Cardiac fibroblast (primary cell): ENCODE data around the gene LRRC9.
A peak's percentile ranks its signal among the peaks of the same experiment; 100 is the strongest.

Source experiments
- DNase-seq, 2 donors: peaks; one replicate each; pipeline versions ENCODE4 v3.0.0 to v3.0.0-alpha.2; 2010; ENCODE audit warnings: low read depth in 2 of 2
- H3K4me3 ChIP-seq, 2 donors: replicated peaks in 1 of 2; 1 replicate in 1 of 2; 2 replicates in 1 of 2; pipeline ENCODE4 v1.5.1; 2011; ENCODE audit warnings: low read depth in 2 of 2, low read length in 2 of 2, mild to moderate bottlenecking in 2 of 2, moderate library complexity in 1 of 2
- TF ChIP-seq, protein P1 (sequence below): IDR thresholded peaks from one replicate; pipeline ENCODE4 v1.5.1; 2011; ENCODE audit warnings: low read depth, mild to moderate bottlenecking, low read length, inconsistent platforms

The LRRC9 gene

DNA sequence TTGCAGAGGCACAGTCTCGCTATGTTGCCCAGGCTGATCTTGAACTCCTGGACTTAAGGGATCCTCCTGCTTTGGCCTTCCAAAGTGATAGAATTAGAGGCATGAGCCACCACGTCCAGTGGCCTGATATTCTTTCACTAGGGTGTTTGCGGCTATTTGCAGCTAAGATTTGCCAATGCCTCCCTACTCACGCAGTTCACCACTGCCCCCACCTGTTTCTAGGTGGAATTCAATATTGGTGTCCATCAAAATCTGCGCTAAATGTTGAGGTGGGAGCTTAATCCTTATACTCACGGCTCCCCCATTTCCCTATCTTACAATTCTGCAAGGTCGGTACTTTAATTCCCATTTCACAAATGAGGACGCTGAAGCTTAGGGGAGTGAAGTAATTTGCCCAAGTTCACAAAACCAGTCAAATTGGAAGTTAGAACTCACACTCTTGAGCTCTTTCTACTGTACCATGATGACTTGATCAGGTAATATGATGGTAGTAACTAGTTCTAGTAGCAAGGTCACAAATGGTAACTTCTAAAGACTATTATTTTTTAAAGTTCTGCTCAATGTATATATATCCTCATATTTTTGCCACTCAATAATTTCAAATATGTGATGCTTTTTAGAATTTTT, 22.1 kb upstream of the LRRC9 start:
- peak; percentile 41 to 47 for DNase-seq
- no peak overlapping the region for H3K4me3 ChIP-seq
- TF ChIP-seq, protein P1, sequence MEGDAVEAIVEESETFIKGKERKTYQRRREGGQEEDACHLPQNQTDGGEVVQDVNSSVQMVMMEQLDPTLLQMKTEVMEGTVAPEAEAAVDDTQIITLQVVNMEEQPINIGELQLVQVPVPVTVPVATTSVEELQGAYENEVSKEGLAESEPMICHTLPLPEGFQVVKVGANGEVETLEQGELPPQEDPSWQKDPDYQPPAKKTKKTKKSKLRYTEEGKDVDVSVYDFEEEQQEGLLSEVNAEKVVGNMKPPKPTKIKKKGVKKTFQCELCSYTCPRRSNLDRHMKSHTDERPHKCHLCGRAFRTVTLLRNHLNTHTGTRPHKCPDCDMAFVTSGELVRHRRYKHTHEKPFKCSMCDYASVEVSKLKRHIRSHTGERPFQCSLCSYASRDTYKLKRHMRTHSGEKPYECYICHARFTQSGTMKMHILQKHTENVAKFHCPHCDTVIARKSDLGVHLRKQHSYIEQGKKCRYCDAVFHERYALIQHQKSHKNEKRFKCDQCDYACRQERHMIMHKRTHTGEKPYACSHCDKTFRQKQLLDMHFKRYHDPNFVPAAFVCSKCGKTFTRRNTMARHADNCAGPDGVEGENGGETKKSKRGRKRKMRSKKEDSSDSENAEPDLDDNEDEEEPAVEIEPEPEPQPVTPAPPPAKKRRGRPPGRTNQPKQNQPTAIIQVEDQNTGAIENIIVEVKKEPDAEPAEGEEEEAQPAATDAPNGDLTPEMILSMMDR, result peak; percentile 55

DNA sequence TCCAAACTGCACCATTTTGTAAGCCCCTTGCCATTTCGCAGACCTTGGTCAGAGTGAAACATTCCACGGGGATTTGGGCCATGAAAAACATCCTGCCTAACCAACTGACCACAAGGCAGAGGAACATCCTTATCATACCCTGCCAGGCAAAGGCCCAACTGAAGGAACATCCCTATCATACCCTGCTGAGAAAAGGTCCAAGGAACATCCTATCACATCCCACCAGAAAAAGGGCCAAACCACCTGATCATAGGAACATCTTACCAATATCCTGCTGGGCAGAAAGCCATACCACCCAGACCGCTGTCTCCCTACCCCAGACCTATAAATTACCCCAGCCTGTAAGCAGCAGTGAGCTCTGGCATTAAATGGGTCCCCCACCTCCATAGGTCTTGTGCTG, 19.4 kb upstream of the LRRC9 start:
- no peak overlapping the region for H3K4me3 ChIP-seq
- TF ChIP-seq, protein P1, result no peak
- no peak for DNase-seq

GRCh38 chr14:59904184-59904583, 15.8 kb upstream of the LRRC9 start:
- TF ChIP-seq, protein P1, result no peak
- DNase-seq, result no peak
- H3K4me3 ChIP-seq, result no peak overlapping the region

- TF ChIP-seq, protein P1, result no peak
- DNase-seq, result peak in 1 of 2 donors; percentile 13
- no peak overlapping the region for H3K4me3 ChIP-seq
Observed at GRCh38 chr14:59905188-59905587, 14.8 kb upstream of the LRRC9 start.

DNA sequence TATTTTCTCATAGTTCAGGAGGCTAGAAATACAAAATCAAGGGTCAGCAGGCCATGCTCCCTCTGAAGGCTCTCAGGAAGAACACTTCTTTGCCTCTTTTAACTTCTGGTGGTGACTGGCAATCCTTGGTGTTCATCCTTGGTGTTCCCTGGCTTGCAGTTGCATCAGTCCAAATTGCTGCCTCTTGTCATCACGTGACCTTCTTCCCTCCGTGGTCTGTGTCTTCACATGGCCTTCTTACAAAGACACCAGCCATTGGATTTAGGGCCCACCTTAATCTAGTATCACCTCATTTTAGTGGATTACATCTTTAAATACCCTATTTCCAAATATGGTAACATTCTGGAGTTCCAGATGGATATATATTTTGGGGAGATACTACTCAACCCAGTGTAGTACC, 7.5 kb upstream of the LRRC9 start:
- DNase-seq, result no peak
- TF ChIP-seq, protein P1, result no peak
- H3K4me3 ChIP-seq, result no peak overlapping the region

DNA sequence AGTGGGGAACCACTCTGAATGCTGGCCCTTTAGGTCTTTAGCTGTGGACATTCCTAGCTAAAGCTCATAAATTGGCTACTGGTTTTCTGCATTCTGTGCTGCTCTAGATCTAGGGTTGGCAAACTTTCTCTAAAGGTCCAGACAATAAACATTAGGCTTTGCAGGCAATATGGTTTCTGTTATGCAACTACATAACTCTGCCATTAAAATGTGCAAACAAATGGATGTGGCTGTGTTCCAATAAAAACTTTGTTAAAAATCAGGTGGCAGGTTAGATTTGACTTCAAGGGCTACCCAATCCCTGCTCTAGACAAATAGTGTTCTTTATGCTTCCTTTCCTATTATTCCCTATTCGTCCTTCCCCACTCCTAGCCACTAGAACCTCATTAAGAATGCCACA, 6.8 kb upstream of the LRRC9 start:
- H3K4me3 ChIP-seq, result no peak overlapping the region
- no peak for DNase-seq
- TF ChIP-seq, protein P1, result no peak

DNA sequence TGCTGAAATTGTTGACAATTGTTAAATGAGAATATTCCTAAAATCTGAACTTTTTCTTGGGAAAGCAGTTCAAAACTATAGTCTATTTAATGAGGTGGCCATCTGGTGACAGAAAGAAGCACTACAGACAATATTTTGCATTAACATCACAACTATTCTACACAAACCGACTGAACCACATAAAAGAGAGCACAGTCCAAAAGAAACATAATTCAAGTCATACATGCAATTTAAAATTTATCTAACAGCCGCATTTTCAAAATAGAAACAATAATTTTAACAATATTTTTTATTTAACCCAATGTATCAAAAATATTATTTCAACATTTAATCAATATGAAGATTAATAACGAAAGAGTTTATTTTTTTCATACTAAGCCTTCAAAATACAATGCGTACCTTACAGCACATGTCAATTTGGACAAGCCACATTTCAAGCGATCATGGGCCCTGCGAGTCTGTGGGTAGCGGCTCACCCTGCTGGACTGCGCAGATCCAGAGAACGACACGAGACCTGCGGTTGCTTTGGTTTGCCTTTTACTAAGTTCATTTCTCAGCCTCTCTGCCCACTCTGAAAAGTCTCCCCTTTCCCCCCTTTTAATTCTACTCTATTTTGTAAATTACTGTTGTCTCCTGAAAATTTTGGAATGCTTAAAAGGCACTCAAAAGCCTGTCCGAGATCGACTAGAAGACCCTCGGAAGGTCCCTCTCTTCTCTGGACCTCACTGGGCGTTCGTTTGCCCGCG, 947 bp upstream of the LRRC9 start:
- TF ChIP-seq, protein P1, result peak; percentile 37
- peak; percentile 56 to 57 for DNase-seq
- peak overlapping the region; percentile 26 to 30 for H3K4me3 ChIP-seq
